Measurements from ENCODE around the gene ZNF296.

DNA sequence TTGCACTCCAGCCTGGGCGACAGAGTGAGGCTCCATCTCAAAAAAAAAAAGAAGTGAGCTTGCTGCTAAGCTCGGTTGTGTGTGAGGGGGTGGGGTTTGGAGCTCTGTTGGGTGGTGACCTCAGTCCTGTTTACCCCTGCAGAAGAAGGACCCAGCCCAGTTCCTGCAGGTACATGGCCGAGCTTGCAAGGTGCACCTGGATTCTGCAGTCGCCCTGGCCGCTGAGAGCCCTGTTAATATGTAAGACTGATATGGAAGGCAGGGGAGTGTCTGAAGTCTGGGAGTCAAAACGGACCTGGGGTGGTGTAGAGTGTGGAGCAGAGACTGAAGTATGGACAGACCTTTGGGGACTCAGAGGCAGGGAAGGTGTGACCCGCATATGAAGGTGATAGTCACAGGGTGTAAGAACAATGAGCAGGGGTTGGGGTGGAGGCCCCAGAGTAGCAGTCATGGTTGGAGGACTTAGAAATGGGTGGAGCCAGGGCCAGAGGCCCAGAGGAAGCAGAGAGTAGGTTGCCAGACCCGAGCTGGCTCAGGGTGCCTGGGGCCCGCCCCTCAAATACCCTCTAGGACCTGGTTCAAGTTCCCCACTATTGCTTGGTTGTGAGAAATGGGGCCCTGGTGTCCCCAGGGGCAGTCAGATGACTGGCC, 24.2 kb downstream of the ZNF296 start:
- TF ChIP-seq CTCF (IDR thresholded peaks at IDR 0.05) (no peak), POLR2A (IDR thresholded peaks at IDR 0.05) (no peak)
